GM21528 (cell line): ENCODE measurements around the gene COX14.

Experiments used
- ATAC-seq: cut with Tn5 transposase; IDR thresholded peaks from one replicate; pipeline ENCODE4 v1.9.1; 2021; ENCODE audit warnings: mild to moderate bottlenecking, moderate library complexity; ENCODE audit not compliant: unreplicated experiment, low FRiP score

The COX14 gene

DNA sequence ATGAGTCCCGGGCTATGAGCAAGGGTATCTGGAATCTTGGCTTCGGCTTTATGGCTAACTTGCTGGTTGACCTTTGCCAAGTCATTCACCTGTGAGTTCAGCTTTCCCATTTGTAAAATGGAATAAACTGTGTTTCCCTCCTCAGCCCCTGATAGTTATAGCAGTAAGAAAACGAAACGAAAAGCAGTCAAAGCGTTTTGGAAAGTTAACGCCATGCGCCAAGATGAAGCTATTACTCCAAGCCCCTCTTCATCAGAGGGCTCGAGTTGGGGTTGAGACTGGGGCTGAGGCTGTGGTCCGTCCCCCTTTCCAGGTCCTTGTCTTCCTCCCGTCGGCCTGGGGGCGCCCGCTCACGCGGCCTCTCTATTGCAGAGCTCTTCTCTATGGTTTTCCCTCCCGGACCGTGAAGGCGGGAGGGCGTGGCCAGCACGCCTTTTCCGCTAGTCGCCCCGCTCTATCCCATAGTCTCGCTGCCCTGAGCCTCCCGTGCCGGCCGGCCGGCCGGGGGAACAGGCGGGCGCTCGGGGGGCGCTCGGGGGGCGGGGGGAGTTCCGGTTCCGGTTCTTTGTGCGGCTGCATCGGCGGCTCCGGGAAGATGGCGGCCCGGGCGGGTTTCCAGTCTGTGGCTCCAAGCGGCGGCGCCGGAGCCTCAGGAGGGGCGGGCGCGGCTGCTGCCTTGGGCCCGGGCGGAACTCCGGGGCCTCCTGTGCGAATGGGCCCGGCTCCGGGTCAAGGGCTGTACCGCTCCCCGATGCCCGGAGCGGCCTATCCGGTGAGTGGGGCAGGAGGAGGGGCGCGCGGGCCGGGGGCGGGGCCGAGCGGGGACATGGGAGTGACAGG is 27.0 kb upstream of the COX14 start, which contains the start of gene SMARCD1:
Gene SMARCD1 (plus strand): TSS at position 568 of the 840 bp plus-strand sequence. CDS start 28 bp downstream, at position 596.
- peak; percentile 67 for ATAC-seq

DNA sequence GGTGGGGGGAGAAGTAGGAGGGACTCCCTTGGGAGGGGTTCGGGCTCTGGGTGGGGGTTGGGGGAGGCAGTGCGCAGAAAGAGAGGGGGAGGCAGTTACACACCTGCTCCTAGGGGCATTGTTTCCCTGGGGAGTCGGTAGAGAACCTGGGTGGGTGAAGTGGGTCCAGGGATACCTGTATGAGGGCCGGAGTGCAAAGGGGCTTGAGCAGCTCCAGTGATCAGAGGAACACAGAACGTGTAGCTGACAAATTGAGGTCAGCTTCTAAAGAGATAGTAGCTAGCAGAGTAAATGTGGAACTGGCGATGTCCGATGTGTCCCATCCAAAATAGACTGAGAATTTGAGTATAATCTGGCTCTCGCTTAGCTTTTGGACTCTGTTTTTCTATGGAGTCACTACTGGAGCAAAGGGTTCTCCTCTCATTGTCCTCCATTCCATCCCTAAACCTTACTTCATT is 26.4 kb upstream of the COX14 start:
- ATAC-seq = no peak

DNA sequence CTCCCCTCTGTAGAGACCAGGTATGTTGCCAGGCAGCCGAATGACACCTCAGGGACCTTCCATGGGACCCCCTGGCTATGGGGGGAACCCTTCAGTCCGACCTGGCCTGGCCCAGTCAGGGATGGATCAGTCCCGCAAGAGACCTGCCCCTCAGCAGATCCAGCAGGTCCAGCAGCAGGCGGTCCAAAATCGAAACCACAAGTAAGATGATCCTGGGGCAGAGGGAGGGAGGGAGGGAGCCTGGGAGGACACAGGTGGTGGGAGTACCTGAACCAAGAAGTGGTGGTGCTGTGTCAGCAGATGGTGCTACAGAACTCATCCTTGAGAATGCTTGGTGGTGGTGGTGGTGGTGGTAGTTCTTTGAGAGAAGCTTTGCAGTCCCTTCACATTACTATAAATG is 25.9 kb upstream of the COX14 start:
- ATAC-seq = no peak

DNA sequence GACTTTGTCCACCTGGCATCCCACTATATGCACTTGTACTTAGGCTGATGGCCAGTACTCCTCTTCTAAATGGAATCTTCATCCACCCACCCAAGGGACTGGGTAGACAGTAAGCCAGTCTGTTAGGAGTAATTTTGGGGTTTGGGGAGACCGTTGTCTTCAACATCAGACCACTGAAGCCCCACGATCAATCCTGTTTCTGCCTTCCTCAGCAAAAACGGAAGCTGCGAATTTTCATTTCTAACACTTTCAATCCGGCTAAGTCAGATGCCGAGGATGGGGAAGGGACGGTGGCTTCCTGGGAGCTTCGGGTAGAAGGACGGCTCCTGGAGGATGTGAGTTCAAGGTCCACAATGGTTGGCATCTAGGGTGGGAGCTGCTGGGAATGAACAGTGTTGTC is 24.9 kb upstream of the COX14 start:
- ATAC-seq = no peak

DNA sequence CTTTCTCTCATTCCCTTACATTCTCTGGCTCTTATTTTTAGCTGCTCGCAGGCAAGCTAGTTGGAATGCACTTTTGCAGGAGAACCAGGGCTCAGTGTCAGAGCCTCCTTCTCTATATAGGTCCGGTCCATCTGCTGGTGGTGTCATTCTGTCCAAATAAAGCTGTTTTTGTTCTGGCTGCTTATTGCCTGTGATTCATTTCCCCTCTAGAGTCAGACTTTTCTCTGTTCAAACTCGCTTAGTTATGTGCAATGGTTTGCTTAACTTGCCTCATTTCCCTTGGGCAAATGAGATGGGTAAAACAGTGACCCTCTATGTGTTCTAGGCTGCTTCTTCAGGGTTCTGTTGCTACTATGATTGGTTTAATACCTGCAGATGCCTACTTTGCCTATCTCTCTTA is 24.0 kb upstream of the COX14 start:
- ATAC-seq = no peak

DNA sequence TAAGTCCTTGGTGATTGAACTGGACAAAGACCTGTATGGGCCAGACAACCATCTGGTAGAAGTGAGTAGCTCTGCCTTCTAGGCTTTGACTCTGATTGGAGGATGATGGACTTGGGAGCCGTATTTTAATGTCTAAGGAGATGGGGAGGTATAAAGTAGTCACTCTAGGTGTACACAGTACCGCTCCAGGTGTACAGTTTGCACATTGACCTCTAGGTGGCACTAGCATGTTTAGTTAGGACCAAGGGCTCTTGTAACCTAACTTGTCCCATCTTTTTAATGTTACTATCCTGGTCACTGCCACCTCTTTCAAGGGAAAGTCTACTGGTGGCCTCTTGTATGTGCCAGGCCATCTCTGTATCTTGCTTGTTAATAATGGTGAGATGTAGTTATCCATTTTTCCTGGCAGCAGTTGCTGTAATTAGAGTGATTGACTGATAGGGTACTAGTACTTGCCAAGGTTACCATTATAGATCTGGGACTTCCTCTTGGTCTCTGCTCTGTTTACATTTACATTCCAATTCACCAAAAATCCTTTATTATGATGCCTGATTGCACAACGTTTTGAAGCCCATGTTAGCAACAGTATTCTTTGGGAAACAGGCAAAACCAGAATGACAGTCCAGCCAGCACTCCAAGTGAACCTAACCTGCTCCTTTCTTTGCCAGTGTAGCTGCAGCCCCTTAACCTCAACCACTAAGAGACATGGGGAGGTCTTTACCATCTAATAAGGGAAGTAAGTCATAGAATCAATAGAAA is 23.3 kb upstream of the COX14 start:
- ATAC-seq = no peak

DNA sequence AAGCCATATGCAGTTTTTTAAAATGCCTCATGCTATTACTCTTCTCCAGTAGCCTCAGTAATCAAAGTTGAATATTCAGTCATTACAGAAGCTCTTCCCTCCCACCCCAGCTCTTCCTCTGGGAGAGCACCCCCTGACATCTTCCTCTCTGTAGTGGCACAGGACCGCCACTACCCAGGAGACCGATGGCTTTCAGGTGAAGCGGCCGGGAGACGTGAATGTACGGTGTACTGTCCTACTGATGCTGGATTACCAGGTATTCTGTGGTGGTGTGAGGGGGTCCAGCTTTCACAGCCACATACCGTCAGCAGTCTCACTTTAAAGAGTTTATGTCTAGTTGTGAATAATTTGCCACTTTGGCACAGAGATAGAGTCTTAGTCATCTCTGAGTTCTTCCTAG is 22.3 kb upstream of the COX14 start:
- ATAC-seq = no peak

DNA sequence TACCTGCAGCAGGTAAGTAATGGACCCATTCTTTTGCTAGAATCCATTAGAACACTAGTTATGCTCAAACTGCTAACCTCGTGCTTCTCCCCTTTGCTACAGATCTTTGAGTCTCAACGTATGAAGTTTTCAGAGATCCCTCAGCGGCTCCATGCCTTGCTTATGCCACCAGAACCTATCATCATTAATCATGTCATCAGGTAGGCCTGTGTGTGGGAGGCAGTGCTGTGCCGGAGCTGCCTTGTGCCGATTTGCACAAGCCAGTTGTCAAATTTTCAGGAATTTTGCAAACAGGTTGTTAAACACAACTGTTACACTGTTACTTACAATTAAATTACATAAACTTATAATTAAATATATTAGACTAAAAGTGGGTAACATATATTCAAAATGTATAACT is 21.6 kb upstream of the COX14 start:
- ATAC-seq = no peak

DNA sequence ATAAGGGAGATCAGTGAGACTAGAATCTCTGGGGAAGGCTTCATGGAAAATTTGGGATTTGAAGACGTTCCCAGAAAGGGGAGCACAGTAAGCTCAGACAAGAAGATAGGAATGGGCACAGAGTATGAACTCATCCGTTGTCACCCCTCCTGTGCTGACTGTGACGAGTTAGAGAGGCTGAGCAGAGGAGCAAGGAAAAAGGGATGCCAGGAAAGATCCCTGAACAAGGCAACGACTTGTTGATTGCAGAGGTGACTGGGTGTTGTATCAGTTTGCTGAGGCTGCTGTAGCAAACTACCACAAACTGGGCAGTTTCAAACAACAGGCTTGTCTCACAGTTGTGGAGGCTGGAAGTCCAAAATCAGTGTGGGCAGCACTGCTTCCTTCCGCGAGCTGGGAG is 14.1 kb upstream of the COX14 start:
- no peak for ATAC-seq

DNA sequence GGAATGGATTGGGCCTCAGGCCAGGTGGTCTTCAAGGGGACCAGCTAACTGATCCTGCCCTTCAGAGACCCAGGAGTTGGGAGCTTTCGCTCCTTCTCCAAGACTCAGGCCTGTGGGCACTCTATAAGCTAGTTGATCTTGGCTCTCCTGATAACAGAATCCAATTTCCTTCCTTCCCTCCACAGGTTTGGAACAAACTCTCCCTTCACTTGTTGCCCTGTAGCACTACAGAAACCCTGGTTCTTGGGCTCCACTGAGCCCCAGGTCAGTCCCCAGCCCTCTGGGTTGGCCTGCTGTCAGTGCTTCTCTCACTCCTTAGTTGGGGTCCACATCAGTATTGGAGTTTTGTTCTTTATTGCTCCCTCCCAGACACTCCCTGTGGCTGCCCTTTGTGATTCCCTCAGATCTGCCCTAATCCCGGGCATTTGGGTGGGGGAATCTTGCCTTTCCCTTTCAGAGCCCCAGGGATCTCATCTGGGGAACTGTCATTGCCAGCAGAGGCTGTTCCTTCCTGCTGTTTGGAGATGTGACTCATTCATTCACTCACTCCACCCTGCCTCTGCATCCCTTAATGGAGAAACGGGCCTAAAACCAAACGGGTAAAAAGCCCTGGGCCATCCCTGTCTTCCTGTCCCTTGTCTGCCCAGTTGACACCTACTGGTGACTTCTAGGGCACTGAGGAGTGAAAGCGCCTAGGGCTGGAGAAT is 12.6 kb upstream of the COX14 start:
- ATAC-seq = no peak

DNA sequence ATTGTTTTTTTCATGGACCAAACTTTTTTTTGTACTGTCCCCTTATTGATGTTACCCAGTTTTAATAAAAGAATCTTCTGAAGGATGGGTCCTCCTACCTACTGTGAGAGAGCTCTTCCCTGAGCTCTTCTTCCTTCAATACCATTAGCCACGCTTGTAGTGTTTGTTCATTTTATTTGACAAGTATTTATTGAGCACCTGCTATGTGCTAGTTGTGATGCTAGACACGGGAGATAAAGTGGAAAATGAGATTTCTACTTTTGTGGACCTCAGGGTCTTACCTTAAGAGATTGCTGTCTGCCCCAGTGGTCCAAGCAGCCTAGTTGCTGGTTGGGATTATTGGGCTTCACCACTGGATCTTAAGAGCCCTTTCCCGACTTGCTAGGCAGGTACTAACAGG is 11.5 kb upstream of the COX14 start:
- no peak for ATAC-seq

DNA sequence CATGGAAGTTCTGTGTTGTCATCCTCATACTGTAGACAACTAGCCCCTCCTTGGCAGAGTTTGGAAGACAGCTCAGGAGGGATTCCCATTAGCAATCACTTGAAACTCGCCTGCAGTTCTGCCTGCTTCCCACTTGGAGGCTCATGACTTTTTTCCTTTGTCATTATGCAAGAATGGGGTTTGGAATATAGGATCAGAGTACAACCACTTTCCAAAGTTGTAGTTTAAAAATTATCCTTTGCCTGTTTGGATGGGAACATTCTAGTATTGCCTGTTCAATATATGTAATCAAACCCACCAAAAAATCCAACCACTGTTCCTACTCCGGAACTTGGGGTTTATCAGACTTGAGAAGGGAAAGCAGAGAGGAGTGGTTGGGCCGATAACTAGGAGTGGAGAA is 10.4 kb upstream of the COX14 start:
- ATAC-seq = no peak

DNA sequence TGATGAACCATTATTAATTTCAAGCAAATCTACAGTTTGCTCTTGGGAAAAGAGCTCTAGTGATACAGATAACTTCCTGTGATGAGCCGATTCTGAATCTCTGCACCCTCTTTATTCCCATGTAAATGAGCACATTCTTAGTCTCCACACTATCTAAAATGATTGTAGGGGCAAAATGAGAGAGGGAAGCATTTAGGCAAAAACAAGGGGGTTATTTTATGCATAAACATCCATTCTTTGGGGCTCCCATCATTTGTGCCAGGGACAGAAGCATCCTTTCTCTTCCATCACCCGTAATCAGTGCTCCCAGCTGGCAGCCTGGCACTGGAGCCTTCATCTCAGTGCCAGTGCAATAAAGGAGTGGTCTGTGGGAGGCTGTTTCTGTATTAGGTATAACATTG is 9.9 kb upstream of the COX14 start:
- ATAC-seq = no peak

DNA sequence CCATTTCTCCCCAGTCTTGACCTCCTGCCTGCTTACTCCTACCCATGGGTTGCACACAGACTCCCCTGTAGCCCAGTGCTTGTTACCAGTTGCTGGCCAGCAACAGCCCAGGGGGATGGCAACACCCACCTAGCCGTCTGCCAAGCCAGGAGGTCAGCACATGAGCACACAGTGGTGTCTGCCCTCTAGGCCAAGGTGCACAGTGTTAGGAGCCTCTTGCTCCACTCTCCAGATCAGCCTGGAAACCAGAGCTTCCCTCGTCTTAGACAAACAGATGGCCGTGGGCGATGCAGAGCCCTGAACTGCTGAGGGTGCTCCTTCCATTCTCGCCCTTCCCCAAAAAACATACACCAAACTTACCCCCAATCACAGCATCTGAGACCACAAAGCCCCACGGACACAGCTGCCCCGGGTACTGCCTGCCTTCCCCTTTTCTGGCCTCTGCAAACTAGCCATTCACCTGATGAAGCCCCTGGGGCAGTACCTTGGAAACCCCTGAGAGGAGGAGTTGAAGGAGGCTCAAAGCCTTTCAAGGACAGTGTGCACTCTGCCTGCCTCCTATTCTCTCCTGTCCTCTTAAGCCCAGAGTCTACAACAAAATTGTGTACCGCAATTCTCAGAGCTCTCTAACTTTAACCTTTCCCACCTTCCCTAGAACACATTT is 9.3 kb upstream of the COX14 start:
- ATAC-seq = no peak

DNA sequence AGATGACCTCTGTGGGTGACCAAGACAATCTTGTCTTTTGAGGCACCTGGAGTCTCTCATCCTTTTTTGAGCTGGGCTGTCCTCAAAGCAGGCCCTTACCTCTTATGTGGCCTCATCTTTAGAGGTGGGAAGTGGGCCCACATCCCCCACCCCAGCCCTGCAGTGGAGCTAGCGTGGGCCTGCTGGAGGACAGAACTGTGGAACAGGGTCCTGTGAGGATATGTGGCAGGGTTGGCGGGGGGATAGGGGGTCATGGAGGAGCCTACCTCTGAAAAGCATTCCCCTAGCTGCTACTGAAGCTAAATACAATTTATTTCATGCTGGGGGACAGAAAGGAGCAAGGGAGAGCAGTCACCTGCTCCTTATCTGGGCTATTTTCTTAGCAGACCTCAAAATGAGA is 8.7 kb upstream of the COX14 start:
- no peak for ATAC-seq

DNA sequence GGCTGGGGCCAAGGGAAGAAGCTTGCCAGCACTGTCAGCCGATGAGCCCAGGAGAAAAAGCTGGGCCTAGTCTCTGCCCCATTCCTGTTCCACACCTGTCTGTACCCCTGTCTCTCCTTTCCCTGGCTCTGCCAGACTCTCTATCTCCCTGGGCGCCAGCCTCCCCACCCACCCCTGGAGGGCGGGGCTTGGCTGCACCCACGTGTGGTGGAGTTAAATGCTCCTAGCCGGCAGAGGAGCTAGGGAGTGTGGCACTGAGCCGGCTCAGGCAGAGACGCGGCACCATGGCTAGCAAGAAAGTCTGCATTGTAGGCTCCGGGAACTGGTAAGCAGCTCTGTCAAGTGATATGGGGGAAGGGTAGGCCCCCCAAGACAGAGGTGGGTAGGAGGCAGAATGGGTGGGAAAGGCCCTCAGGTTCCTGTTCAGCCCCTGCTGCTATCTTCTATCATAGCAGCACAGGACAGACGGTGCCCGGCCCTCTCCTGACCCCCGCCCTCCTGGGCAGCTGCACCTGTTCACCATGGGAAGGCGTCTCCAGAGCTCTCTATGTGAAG is 8.2 kb upstream of the COX14 start, which contains the start of gene GPD1:
Gene GPD1 (plus strand): TSS at position 242 of the 555 bp plus-strand sequence. CDS start 43 bp downstream, at position 285.
- ATAC-seq = no peak

DNA sequence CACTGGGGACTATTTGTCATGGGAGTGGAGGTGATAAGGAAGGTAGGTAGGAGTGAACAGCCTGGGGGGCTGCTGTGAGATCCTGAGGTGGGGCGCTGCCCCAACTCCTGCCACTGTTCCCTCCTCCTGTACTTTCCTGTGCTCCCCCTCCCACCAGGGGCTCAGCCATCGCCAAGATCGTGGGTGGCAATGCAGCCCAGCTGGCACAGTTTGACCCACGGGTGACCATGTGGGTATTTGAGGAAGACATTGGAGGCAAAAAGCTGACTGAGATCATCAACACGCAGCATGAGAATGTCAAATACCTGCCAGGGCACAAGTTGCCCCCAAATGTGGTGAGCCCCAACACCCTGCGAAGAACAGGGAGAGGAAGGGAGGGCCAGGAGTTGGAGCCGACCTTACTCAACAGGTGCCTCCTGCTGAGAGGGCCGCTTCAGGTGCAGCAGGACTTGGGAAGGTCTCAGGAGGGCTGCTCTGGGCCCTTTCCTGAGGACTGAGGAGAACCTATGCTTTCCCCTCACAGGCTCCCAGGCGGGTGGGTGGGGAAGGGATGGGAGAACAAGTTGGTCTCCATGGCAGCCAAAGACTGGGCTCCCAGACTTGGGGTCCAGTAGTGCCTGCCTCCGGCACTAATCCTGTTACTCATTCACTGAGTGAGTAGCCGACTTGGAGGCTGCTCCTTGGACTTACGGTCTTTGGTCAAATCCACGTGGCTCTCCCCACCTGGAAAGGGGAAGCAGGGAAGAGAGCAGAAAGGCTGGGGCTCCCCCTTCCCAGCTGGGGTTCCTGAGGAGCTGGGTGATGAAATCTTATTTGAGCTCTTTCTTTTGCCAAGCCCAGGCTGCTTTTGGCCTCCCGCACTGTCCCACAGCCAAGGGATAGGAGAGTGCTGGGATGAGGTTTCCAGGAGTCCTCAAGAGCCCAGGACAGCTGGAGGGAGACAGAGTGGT is 7.3 kb upstream of the COX14 start:
- ATAC-seq = no peak

DNA sequence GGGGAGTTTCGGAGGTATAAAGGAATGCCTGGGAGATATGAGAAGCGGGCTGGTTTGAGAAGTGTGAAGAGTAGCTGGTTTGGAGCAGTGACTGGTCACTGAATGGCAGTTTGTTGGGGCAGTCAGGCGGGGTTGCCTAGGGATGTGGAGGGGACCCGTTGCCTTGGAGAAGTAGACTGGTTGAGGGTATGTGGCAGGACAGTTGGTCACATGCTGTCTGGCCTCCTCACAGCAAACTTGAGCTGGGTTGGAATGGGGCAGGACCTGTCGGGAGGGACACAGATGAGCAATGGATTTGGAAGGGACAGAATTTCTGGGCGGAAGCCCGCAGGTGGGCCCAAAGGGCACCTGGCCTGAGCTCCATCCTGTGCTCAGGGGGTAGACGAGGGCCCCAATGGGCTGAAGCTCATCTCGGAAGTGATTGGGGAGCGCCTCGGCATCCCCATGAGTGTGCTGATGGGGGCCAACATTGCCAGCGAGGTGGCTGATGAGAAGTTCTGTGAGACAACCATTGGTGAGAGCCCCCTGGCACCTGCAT is 6.1 kb upstream of the COX14 start:
- no peak for ATAC-seq

DNA sequence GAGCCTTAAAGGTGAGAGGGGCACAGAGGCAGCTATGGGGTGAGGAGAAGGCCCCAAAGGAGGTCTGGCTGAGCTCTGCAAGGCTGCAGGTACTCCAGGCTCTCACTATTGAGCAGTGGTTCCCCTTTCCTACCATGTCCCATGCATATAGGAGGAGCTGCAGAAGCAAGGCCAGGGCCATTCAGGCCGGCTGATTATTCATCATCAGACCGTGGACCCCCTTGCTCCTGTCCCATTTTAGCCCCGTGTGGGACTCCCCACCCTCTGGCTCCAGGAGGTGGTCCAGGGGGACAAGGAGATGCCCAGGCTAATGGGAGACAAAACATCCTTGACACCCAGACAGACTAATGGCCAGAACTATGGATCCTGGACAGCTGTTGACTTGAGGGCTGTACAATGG is 5.1 kb upstream of the COX14 start:
- ATAC-seq = no peak
